Measurements from ENCODE around the gene C4orf50.

GRCh38 chr4:5980436-5981155, 37.6 kb downstream of the C4orf50 start:
- TF ChIP-seq GABPA (IDR thresholded peaks at IDR 0.05; ENCODE audit: low read depth), result no peak
- no peak for TF ChIP-seq POLR2AphosphoS5 (IDR thresholded peaks at IDR 0.05; ENCODE audit: low read depth)
- TF ChIP-seq CTCF (IDR thresholded peaks at IDR 0.05; ENCODE audit: insufficient read depth, low read length), result no peak
